Measurements from ENCODE around the gene SP6.

GRCh38 chr17:47844227-47844626 is 6.7 kb downstream of the SP6 start:
- TF ChIP-seq CTCF (conservative IDR thresholded peaks at IDR 0.05) = no peak
- TF ChIP-seq ZFX (IDR thresholded peaks at IDR 0.05) = no peak
